Keratinocyte (primary cell): ENCODE results near the gene OTX2. TPM values are rescaled to one million over a fixed set of nuclear protein-coding genes. Genes with fewer than 3 reads are reported as not detected.

Experiments used
- DNase-seq: peaks from one replicate; pipeline ENCODE4 v3.0.0-alpha.2; 2011; ENCODE audit warnings: low read depth, missing footprints, low spot score
- FAIRE-seq: peaks from 2 replicates; lab custom pipeline; 2011; peaks lifted over from hg19 to GRCh38; lab: Jason Lieb, UNC
- H2AFZ ChIP-seq: 2 replicates; pipeline ENCODE4 v1.6.0; 2012; ENCODE audit warnings: low read length, control low read depth, inconsistent platforms; ENCODE audit not compliant: control insufficient read depth
- H3K27ac ChIP-seq: 2 replicates; pipeline ENCODE4 v1.5.1; 2011; ENCODE audit warnings: low read length; ENCODE audit not compliant: control insufficient read depth, insufficient read depth
- H3K27me3 ChIP-seq: 3 replicates; pipeline ENCODE4 v1.6.0; 2011; ENCODE audit warnings: low read length; ENCODE audit not compliant: control insufficient read depth, insufficient read depth; ENCODE audit errors: extremely low read depth
- H3K36me3 ChIP-seq, 2 experiments: 2 replicates in 1 of 2; 3 replicates in 1 of 2; pipeline ENCODE4 v1.5.1; 2011; ENCODE audit warnings: low read length in 2 of 2, mild to moderate bottlenecking in 1 of 2; ENCODE audit not compliant: control insufficient read depth in 2 of 2, insufficient read depth in 2 of 2; ENCODE audit errors: extremely low read depth in 1 of 2
- H3K4me1 ChIP-seq: 3 replicates; pipeline ENCODE4 v1.5.1; 2011; ENCODE audit warnings: low read length; ENCODE audit not compliant: control insufficient read depth, insufficient read depth; ENCODE audit errors: extremely low read depth
- H3K4me2 ChIP-seq: 3 replicates; pipeline ENCODE4 v1.6.0; 2011; ENCODE audit warnings: low read depth, low read length; ENCODE audit not compliant: control insufficient read depth, insufficient read depth; ENCODE audit errors: extremely low read depth
- H3K4me3 ChIP-seq, 3 experiments: fragments of 200-600 bp in 1 of 3; sonication (generic) in 1 of 3; 2 replicates in 2 of 3; 3 replicates in 1 of 3; pipeline ENCODE4 v1.5.1; 2011 to 2016; ENCODE audit warnings: low read length in 3 of 3, mild to moderate bottlenecking in 3 of 3, control low read depth in 2 of 3, inconsistent platforms in 1 of 3, low read depth in 1 of 3, mixed read lengths in 1 of 3, mixed run types in 1 of 3, moderate library complexity in 1 of 3; ENCODE audit not compliant: control insufficient read depth in 2 of 3, insufficient read depth in 2 of 3; ENCODE audit errors: extremely low read depth in 1 of 3
- H3K79me2 ChIP-seq: 2 replicates; pipeline ENCODE4 v1.6.0; 2012; ENCODE audit warnings: low read length; ENCODE audit not compliant: control insufficient read depth, insufficient read depth
- H3K9ac ChIP-seq: 3 replicates; pipeline ENCODE4 v1.6.0; 2011; ENCODE audit warnings: low read length; ENCODE audit not compliant: control insufficient read depth, insufficient read depth; ENCODE audit errors: extremely low read depth
- H3K9me1 ChIP-seq: 3 replicates; pipeline ENCODE4 v1.6.0; 2011; ENCODE audit warnings: low read length; ENCODE audit not compliant: control insufficient read depth, insufficient read depth; ENCODE audit errors: extremely low read depth
- H3K9me3 ChIP-seq: 2 replicates; pipeline ENCODE4 v1.5.1; 2012; ENCODE audit warnings: low read depth, low read length; ENCODE audit not compliant: control insufficient read depth
- H4K20me1 ChIP-seq: 3 replicates; pipeline ENCODE4 v1.6.0; 2011; ENCODE audit warnings: low read length; ENCODE audit not compliant: control insufficient read depth, insufficient read depth; ENCODE audit errors: extremely low read depth
- CTCF ChIP-seq, 3 experiments: IDR thresholded peaks in 1 of 3; conservative IDR thresholded peaks in 1 of 3; optimal IDR thresholded peaks in 1 of 3; 2 replicates in 2 of 3; 3 replicates in 1 of 3; pipeline versions ENCODE3 to v1.5.1; 2011; ENCODE audit warnings: low read length in 3 of 3, mild to moderate bottlenecking in 3 of 3, moderate library complexity in 2 of 3, control low read depth in 1 of 3, inconsistent platforms in 1 of 3; ENCODE audit not compliant: insufficient read depth in 2 of 3; ENCODE audit errors: extremely low read depth in 1 of 3
- EZH2 ChIP-seq: IDR thresholded peaks from one replicate; pipeline ENCODE4 v1.6.1; 2012; ENCODE audit warnings: inconsistent platforms, mild to moderate bottlenecking, low read length, moderate library complexity
- dilution Hi-C: fragments of 300-500 bp; cut with MboI; formaldehyde crosslinking; loops from one replicate; pipeline ENCODE4 v1.7.0; 2020; ENCODE audit warnings: low sequenced_read_pairs; ENCODE audit not compliant: extremely low pct_ligation_motif_present
- polyA minus RNA-seq, 3 experiments: library from RNA; depleted of rRNA, polyadenylated mRNA; stranded (reverse); fragments of >200 nt; gene quantifications; 1 replicate in 1 of 3; 2 replicates in 1 of 3; 3 replicates in 1 of 3; pipeline ENCODE4 v1.2.3, GENCODE V29; 2011
- polyA plus RNA-seq, 5 experiments: library from polyadenylated mRNA; depleted of rRNA in 3 of 5; stranded (reverse) in 3 of 5; stranded (forward) in 1 of 5; unstranded in 1 of 5; fragments of >200 nt; gene quantifications; 1 replicate in 1 of 5; 2 replicates in 3 of 5; 3 replicates in 1 of 5; pipeline versions ENCODE4 v1.2.1 to v1.2.3, GENCODE V29; 2011 to 2012; ENCODE audit warnings: missing spikeins in 2 of 5, low read depth in 1 of 5, low replicate concordance in 1 of 5

Gene OTX2
- polyA plus RNA-seq (not detected in 3 replicates), polyA minus RNA-seq (not detected in 3 replicates)
- not detected for polyA plus RNA-seq (2011; ENCODE audit: low read depth)
- polyA plus RNA-seq (2011; cell fraction: cytosol; rRNA removed), result not detected in 2 replicates
- not detected in 2 replicates for polyA plus RNA-seq (2011; cell fraction: nucleus; rRNA removed)
- polyA plus RNA-seq (2012; ENCODE audit: low replicate concordance), result not detected in 2 replicates
- polyA minus RNA-seq (2011; cell fraction: cytosol; rRNA and poly(A)+ RNA removed), result not detected
- polyA minus RNA-seq (2011; cell fraction: nucleus; rRNA and poly(A)+ RNA removed), result not detected in 2 replicates

- no peaks in the 10 kb centered on the region for H3K79me2 ChIP-seq
- no peaks in the 10 kb centered on the region for H3K9me1 ChIP-seq
- peaks cover 4% of the 10 kb centered on the region for H3K9me3 ChIP-seq
- H3K27ac ChIP-seq, result no peak within 1 kb of the TSS
- peaks cover 94% of the 10 kb centered on the region for H3K27me3 ChIP-seq
- no peaks in the 10 kb centered on the region for H3K4me1 ChIP-seq
- no peak for DNase-seq
- H4K20me1 ChIP-seq, result no peaks in the 10 kb centered on the region
- TF ChIP-seq CTCF (optimal IDR thresholded peaks at IDR 0.05 in 1 of 3, IDR thresholded peaks at IDR 0.05 in 1 of 3, conservative IDR thresholded peaks at IDR 0.05 in 1 of 3; ENCODE audit: extremely low read depth in 1 of 3, insufficient read depth in 2 of 3, low read length in 3 of 3) (no peak), EZH2 (no peak)
- H2AFZ ChIP-seq, result no peak within 1 kb of the TSS
- no peak for FAIRE-seq
- no peak within 1 kb of the TSS for H3K4me3 ChIP-seq
- H3K9ac ChIP-seq, result no peak within 1 kb of the TSS
- dilution Hi-C loops, result no loop called here
- no peaks in the 10 kb centered on the region for H3K36me3 ChIP-seq
- H3K4me2 ChIP-seq, result no peak within 1 kb of the TSS
Measured at GRCh38 chr14:56810147-56810719, at the start of gene OTX2. Gene OTX2, minus strand, starts transcription at chr14:56810479. Its CDS starts 5,023 bp downstream, at chr14:56805456.

GRCh38 chr14:56858422-56858821, 48.1 kb upstream of the OTX2 start:
- DNase-seq (no peak), FAIRE-seq (no peak)
- Histone ChIP-seq H4K20me1 (no peaks in the 10 kb centered on the region), H3K4me2 (no peak overlapping the region), H3K9me3 (no peaks in the 10 kb centered on the region), H3K9ac (no peak overlapping the region), H3K27me3 (peaks cover 3% of the 10 kb centered on the region), H2AFZ (no peak overlapping the region), H3K36me3 (no peaks in the 10 kb centered on the region), H3K27ac (no peak overlapping the region), H3K4me1 (no peaks in the 10 kb centered on the region), H3K9me1 (no peaks in the 10 kb centered on the region), H3K79me2 (no peaks in the 10 kb centered on the region), H3K4me3 (no peak overlapping the region)
- dilution Hi-C loops, result no loop called here
- TF ChIP-seq EZH2 (no peak), CTCF (optimal IDR thresholded peaks at IDR 0.05 in 1 of 3, IDR thresholded peaks at IDR 0.05 in 1 of 3, conservative IDR thresholded peaks at IDR 0.05 in 1 of 3; ENCODE audit: extremely low read depth in 1 of 3, insufficient read depth in 2 of 3, low read length in 3 of 3) (no peak)
